Colonic mucosa (tissue), 4 donors: ENCODE measurements around the gene DLGAP1. TPM values are rescaled to one million over a fixed set of nuclear protein-coding genes. Genes with fewer than 3 reads are reported as not detected.

ENCODE experiments used
- DNase-seq: peaks from one replicate; pipeline ENCODE4 v3.0.0-alpha.2; 2020
- H3K27ac ChIP-seq: fragments of 200-600 bp; one replicate; pipeline ENCODE4 v1.8.0; 2021
- H3K27me3 ChIP-seq: fragments of 200-600 bp; one replicate; pipeline ENCODE4 v1.8.0; 2021
- H3K36me3 ChIP-seq: fragments of 200-600 bp; one replicate; pipeline ENCODE4 v1.8.0; 2021
- H3K4me1 ChIP-seq: fragments of 200-600 bp; one replicate; pipeline ENCODE4 v1.8.0; 2021; ENCODE audit warnings: mild to moderate bottlenecking
- H3K4me3 ChIP-seq: fragments of 200-600 bp; one replicate; pipeline ENCODE4 v1.8.0; 2021
- H3K9ac ChIP-seq, 2 donors: one replicate each; pipeline ENCODE4 v1.7.0; 2013; ENCODE audit warnings: control low read depth in 2 of 2, low read depth in 2 of 2, low read length in 2 of 2
- H3K9me3 ChIP-seq: fragments of 200-600 bp; one replicate; pipeline ENCODE4 v1.8.0; 2021
- CTCF ChIP-seq: fragments of 200-600 bp; IDR thresholded peaks from one replicate; pipeline ENCODE4 v1.8.0; 2022; ENCODE audit warnings: antibody characterized with exemption, mild to moderate bottlenecking
- intact Hi-C: fragments of 100-400 bp; cut with DNase I; formaldehyde crosslinking; loops from one replicate; pipeline ENCODE4 v1.14.1; 2022
- total RNA-seq, 2 donors: library from RNA; stranded (reverse); fragmentation: NEBNext Ultra II Directional in 1 of 2; extraction: Animal tissue kit (Norgen Biotek cat#: 25700) in 1 of 2; gene quantifications; one replicate each; pipeline ENCODE4 v1.2.1, GENCODE V29; 2021
- donor health status: healthy.
- donor health status: DM: no; HTN: no; CAD: no.
- donor health status: DM: no; HTN: no; CAD: no.

Gene DLGAP1
- total RNA-seq, 2 donors from 2014 or later: 0.25 to 0.50 TPM

GRCh38 chr18:4093676-4094075 is 361.4 kb downstream of the DLGAP1 start:
- H3K9ac ChIP-seq: no peak overlapping the region
- H3K27me3 ChIP-seq: no peaks in the 10 kb centered on the region
- H3K9me3 ChIP-seq: no peaks in the 10 kb centered on the region
- intact Hi-C loops: no loop called here
- DNase-seq: no peak
- no peaks in the 10 kb centered on the region for H3K36me3 ChIP-seq
- TF ChIP-seq CTCF: no peak
- no peak overlapping the region for H3K27ac ChIP-seq
- no peaks in the 10 kb centered on the region for H3K4me1 ChIP-seq
- no peak overlapping the region for H3K4me3 ChIP-seq

- Histone ChIP-seq H3K36me3 (no peaks in the 10 kb centered on the region), H3K9ac (no peak overlapping the region), H3K27me3 (no peaks in the 10 kb centered on the region), H3K9me3 (no peaks in the 10 kb centered on the region), H3K4me3 (no peak overlapping the region), H3K27ac (no peak overlapping the region), H3K4me1 (no peaks in the 10 kb centered on the region)
- DNase-seq: no peak
- intact Hi-C loops: no loop called here
- TF ChIP-seq CTCF: no peak
Measured at GRCh38 chr18:4084382-4084900, 370.7 kb downstream of the DLGAP1 start.

GRCh38 chr18:4078246-4078645 is 376.9 kb downstream of the DLGAP1 start:
- H3K27ac ChIP-seq: no peak overlapping the region
- no peak overlapping the region for H3K4me3 ChIP-seq
- H3K36me3 ChIP-seq: no peaks in the 10 kb centered on the region
- H3K27me3 ChIP-seq: no peaks in the 10 kb centered on the region
- intact Hi-C loops: no loop called here
- no peak for TF ChIP-seq CTCF
- no peaks in the 10 kb centered on the region for H3K4me1 ChIP-seq
- H3K9me3 ChIP-seq: no peaks in the 10 kb centered on the region
- no peak for DNase-seq
- H3K9ac ChIP-seq: no peak overlapping the region

GRCh38 chr18:4077721-4078120 is 377.4 kb downstream of the DLGAP1 start:
- intact Hi-C loops: no loop called here
- no peak for TF ChIP-seq CTCF
- H3K27ac ChIP-seq: no peak overlapping the region
- no peaks in the 10 kb centered on the region for H3K4me1 ChIP-seq
- H3K27me3 ChIP-seq: no peaks in the 10 kb centered on the region
- H3K9ac ChIP-seq: no peak overlapping the region
- H3K36me3 ChIP-seq: no peaks in the 10 kb centered on the region
- H3K9me3 ChIP-seq: no peaks in the 10 kb centered on the region
- no peak for DNase-seq
- no peak overlapping the region for H3K4me3 ChIP-seq

GRCh38 chr18:4077204-4077603 is 377.9 kb downstream of the DLGAP1 start:
- no peaks in the 10 kb centered on the region for H3K4me1 ChIP-seq
- H3K4me3 ChIP-seq: no peak overlapping the region
- DNase-seq: no peak
- H3K27me3 ChIP-seq: no peaks in the 10 kb centered on the region
- TF ChIP-seq CTCF: no peak
- no peaks in the 10 kb centered on the region for H3K9me3 ChIP-seq
- H3K9ac ChIP-seq: no peak overlapping the region
- no peaks in the 10 kb centered on the region for H3K36me3 ChIP-seq
- intact Hi-C loops: no loop called here
- no peak overlapping the region for H3K27ac ChIP-seq

GRCh38 chr18:4074647-4075046 is 380.5 kb downstream of the DLGAP1 start:
- no peaks in the 10 kb centered on the region for H3K9me3 ChIP-seq
- DNase-seq: no peak
- no peak overlapping the region for H3K4me3 ChIP-seq
- no peak for TF ChIP-seq CTCF
- intact Hi-C loops: no loop called here
- H3K9ac ChIP-seq: no peak overlapping the region
- H3K27me3 ChIP-seq: no peaks in the 10 kb centered on the region
- no peaks in the 10 kb centered on the region for H3K36me3 ChIP-seq
- no peaks in the 10 kb centered on the region for H3K4me1 ChIP-seq
- no peak overlapping the region for H3K27ac ChIP-seq
